Measurements from ENCODE around the gene RBPJL.

Gene RBPJL

DNA sequence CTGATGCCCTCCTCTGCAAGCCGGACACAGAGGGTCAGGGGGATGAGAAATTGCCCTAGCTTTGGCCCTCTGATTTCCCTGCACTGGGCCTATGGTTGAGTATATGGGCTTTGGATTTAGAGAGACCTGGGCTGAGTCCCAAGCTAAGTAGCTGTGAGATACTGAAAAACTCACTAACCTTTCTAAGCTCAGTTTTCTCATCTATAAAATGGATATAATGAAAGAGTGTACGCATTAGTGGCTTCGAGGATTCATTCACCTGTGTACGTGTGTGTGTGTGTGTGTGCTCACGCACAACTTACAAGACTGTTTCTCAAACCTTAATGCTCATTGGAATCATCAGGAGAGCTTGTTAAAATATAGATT is 12.7 kb upstream of the RBPJL start:
- DNase-seq: no peak

DNA sequence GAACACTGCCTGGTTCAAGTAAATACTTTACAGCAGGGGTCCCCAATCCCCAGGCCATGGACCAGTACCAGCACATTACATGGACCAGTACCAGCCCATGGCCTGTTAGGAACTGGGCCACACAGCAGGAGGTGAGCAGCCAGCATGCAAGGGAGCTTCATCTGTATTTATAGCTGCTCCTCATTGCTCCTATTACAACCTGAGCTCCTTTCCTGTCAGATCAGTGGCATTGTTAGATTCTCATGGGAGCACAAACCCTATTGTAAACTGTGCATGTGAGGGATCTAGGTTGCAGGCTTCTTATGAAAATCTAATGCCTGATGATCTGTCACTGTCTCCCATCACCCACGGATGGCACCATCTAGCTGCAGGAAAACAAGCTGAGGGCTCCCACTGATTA is 12.0 kb upstream of the RBPJL start:
- DNase-seq: no peak

GRCh38 chr20:45297786-45298497 is 8.7 kb upstream of the RBPJL start:
- no peak for DNase-seq

DNA sequence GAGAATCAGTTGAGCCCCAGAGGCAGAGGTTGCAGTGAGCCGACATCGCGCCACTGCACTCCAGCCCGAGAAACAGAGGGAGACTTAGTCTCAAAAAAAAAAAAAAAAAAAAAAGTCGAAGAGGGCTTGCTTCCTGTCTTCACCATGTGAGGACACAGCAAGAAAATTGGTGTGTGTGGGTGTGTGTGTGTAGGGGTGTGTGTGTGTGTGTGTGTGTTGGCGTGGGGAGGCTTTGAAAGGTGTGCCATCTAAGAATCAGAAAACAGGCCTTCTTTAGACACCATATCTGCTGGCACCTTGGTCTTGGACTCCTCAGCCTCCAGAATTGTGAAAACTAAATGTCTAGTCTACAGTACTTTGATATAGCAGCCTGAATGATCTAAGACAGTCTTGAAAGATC is 6.9 kb upstream of the RBPJL start:
- no peak for DNase-seq

GRCh38 chr20:45300961-45301360 is 5.7 kb upstream of the RBPJL start:
- peak; percentile 69 to 74 for DNase-seq

GRCh38 chr20:45301824-45302271 is 4.8 kb upstream of the RBPJL start:
- no peak for DNase-seq

DNA sequence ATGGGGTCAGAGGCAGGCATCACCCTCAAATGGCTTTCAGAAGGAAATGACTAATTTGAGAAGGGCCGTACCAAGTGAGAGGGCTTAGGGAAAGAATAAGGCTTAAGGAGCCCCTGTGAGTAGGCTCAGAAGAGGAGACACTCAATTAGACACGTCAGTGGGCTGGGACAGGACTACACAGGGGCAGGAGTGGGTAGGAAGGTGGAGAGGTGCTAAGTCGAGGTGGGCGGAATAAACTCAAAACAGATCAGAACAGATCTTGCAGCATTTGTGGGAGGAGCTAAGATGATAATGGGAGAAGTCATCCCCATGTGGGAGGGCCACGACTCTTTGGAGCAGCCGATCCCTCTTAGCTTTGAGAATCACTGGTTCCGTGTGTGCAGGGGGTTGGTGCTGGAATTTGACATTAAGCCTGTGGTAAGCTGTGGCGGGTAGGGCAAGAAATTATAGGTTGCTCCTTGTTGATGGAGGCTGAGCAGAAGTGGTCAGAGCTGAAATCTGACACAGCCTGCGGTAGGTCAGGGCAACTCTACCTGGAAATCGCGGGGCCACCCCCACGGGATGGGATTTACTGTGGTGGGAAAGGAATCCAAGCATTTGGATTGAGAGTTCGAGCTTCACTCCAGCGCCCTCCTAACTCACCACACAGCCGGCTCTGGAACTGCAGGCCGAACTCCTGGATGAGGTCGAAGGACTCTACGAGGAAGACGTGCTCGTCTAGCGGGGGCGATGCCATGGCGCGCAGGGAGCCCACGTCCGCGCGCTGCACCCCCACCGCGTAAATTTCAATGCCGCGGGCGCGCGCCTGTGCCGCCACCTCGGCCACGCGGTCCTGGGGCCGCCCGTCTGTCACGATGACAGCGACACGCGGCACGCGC is 2.8 kb upstream of the RBPJL start:
- DNase-seq: no peak

DNA sequence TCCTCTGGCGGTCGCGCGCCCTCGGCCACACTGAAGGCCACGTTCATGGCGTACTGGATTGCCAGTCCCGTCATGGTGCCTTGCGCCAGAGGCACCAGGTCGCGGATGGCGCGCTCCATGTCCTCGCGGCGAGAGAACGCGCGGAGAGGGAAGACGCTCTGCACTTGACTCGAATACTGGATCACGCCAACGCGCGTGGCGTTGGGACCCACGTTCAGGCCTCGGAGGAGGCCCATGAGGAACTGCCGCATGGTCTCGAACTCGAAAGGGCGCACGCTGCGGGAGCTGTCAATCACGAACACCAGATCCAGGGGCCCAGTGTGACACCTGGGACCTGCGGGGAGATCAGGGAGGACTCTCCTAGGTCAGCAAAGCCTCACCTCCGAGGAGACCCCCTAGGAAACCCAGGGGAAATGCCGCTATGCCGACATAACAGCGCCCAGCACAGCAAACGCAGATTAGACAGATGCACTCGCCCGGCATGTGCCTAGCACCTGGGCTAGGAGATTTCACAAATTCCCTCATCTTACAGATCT is 2.1 kb upstream of the RBPJL start:
- no peak for DNase-seq

- DNase-seq: no peak
Measured at GRCh38 chr20:45305262-45305661, 1.4 kb upstream of the RBPJL start.

GRCh38 chr20:45307076-45307640 is 518 bp downstream of the RBPJL start:
- DNase-seq: no peak

DNA sequence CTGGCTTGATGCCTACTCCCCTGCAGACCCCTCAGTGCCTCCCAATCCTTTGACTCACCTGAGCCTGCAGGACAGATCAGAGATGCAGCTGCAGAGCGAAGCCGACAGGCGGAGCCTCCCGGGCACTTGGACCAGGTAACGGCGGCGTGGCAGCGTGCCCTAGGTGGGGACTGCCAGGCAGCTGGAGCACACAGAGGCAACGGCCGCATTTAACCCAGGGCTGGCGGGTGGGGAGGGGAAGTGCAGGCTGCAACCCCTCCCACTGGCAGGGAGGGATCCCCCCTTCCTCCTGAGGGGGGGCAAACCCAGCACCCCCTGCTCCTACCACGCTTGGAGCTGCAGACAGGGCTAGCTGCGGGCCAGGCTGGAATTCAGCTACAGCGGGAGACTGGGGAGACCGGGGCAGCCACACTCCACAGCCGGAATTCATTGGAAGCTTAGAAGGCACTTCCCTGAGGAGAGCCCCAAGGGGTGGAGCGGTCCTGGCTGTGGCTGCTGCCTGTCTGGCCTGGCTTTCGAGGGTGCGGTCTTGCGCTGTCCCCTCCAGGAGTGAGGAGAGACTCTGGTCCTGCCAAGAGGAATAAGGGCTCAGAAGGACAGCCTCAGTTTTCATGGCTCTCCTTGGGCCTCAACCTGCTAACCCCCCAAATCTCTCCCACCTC is 1.6 kb downstream of the RBPJL start, which contains the start of gene MATN4:
Gene MATN4 (minus strand): TSS at position 183 of the 662 bp plus-strand sequence. CDS start 2,717 bp downstream, outside the sequence.
- DNase-seq: no peak

- no peak for DNase-seq
Measured at GRCh38 chr20:45309075-45309474, 2.4 kb downstream of the RBPJL start.

DNA sequence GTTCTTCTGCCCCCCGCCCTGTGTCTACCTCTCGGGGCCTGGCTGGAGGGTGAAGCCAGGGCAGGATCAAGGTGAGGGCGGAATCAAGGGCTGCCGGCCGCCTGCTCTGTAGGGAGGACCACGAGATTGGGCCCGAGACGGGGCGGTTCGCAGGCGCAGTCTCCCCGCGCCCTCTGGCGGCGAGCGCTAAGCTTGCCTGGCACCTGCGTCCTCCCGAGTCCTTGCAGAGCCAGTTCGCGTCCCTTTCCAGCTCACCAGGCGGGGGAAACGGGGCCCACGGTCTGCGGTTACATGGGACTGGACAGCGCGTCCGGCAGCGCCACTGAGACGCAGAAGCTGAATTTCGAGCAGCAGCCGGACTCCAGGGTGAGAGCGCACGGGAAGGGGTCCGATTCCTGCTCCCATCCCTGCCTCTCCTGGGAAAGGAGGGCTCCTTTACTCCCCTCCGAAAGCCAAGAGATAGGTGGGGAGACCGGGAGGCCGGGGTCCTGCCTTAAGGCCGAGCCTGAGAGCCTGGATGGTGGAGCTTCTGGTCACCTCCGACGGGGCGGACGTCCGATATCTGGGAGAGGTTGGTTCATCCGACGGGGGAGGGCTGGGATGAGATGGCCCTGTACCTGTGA is 5.1 kb downstream of the RBPJL start:
- peak; percentile 82 to 84 for DNase-seq

GRCh38 chr20:45312241-45312640 is 5.6 kb downstream of the RBPJL start:
- DNase-seq: no peak

GRCh38 chr20:45313065-45313695 is 6.5 kb downstream of the RBPJL start:
- no peak for DNase-seq

DNA sequence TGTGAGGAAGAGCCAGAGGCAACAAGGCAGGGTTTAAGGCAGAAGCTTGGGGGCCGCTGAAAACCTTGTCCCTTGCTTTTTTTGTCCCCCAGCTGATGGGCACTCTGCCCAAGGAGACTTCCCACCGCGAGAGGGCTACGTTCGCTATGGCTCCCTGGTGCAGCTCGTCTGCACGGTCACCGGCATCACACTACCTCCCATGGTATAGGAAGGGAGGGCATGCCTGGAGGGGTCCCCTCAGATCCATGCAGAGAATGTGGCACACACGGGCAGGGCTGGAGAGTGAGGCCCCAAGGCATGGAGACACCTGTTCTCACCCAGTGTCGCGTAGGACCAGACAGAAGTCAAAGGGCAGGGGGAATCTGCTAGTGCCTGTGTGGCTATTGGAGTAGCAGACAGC is 7.3 kb downstream of the RBPJL start:
- DNase-seq: no peak

DNA sequence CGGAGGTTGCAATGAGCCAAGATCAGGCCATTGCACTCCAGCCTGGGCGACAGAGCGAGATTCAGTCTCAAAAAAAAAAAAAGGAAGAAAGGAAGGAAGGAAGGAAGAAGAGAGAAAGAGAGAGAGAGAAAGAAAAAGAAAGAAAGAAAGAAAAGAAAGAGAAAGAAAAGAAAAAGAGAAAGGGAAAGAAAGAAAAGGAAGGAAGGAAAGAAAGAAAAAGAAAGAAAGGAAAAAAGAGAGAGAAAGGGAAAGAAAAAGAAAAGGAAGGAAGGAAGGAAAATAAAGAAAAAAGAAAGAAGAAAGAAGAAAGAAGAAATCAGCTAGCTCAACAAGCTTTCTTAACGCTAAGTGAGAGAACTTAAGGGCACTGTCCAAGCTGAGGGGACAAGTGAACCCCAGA is 9.0 kb downstream of the RBPJL start:
- no peak for DNase-seq

DNA sequence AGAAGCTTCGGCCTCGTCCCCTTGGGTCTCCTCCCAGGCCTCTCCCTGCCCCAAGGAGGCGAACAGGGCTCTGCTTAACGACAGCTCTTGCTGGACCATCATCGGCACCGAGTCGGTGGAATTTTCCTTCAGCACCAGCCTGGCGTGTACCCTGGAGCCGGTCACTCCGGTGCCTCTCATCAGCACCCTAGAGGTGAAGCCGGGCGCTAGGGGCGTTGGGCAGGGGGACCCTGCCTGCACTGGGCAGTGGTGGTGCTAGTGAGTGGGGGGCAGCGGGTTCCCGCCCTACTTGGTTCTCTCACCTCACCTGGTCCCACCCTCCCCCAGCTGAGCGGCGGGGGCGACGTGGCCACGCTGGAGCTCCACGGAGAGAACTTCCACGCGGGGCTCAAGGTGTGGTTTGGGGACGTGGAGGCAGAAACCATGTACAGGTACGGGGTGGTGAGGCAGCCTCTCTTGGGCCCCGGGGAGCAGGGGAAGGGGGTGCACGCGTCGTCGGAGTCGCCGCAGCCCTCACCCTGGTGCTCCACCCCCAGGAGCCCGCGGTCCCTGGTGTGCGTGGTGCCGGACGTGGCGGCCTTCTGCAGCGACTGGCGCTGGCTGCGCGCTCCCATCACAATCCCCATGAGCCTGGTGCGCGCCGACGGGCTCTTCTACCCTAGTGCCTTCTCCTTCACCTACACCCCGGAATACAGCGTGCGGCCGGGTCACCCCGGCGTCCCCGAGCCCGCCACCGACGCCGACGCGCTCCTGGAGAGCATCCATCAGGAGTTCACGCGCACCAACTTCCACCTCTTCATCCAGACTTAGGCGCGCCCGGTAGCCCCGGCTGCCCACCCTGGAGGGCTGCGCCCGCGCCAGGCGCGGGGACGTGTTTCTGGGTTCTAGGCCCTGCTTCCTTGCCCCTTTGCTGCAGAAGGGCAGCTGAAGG is 9.8 kb downstream of the RBPJL start:
- DNase-seq: no peak

DNA sequence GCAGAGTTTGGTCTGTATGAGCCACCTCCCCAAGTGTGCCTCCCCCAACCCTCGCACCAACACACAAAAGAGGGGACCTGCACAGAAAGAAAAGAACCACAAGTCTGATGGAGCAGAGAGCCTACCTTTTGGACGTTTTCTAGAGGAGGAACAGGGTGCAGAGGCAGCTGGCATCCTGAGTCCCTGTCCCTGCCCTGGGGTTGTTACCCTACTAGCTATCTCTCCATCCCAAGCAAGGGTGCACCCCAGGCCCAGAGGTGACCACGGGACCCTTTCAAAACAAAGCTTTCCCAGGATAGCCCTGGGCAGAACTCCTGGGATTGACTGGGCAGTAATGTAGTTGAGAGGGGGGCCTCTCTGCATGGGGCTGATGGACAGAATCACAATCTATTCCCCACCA is 11.2 kb downstream of the RBPJL start:
- DNase-seq: no peak

GRCh38 chr20:45318386-45318939 is 11.8 kb downstream of the RBPJL start:
- no peak for DNase-seq

- no peak for DNase-seq
Measured at GRCh38 chr20:45318948-45319347, 12.3 kb downstream of the RBPJL start.
